Measurements from ENCODE around the gene BCL2L11.

BCL2L11 gene

GRCh38 chr2:111205774-111206173, 85.1 kb downstream of the BCL2L11 start:
- no peak for TF ChIP-seq CTCF (IDR thresholded peaks at IDR 0.05; ENCODE audit: borderline replicate concordance, control extremely low read depth, extremely low read depth, insufficient read depth, missing control alignments)
- no peak for DNase-seq (ENCODE audit: low spot score)
- in situ Hi-C loops (cut with MboI; ENCODE audit: low sequenced_read_pairs, unreplicated experiment) = no loop called here

- in situ Hi-C loops (cut with MboI; ENCODE audit: low sequenced_read_pairs, unreplicated experiment) = no loop called here
- no peak for TF ChIP-seq CTCF (IDR thresholded peaks at IDR 0.05; ENCODE audit: borderline replicate concordance, control extremely low read depth, extremely low read depth, insufficient read depth, missing control alignments)
Measured at GRCh38 chr2:111207851-111208250, 87.1 kb downstream of the BCL2L11 start.

GRCh38 chr2:111208639-111209038, 87.9 kb downstream of the BCL2L11 start:
- no peak for TF ChIP-seq CTCF (IDR thresholded peaks at IDR 0.05; ENCODE audit: borderline replicate concordance, control extremely low read depth, extremely low read depth, insufficient read depth, missing control alignments)
- in situ Hi-C loops (cut with MboI; ENCODE audit: low sequenced_read_pairs, unreplicated experiment) = no loop called here
- no peak for DNase-seq (ENCODE audit: low spot score)

More at GRCh38 chr2:111207851-111208250, 87.1 kb downstream of the BCL2L11 start:
- DNase-seq (ENCODE audit: low spot score) = no peak

GRCh38 chr2:111209045-111209514, 88.4 kb downstream of the BCL2L11 start:
- TF ChIP-seq CTCF (IDR thresholded peaks at IDR 0.05; ENCODE audit: borderline replicate concordance, control extremely low read depth, extremely low read depth, insufficient read depth, missing control alignments) = no peak
- in situ Hi-C loops (cut with MboI; ENCODE audit: low sequenced_read_pairs, unreplicated experiment) = no loop called here
- no peak for DNase-seq (ENCODE audit: low spot score)

GRCh38 chr2:111210036-111210435, 89.3 kb downstream of the BCL2L11 start:
- no peak for TF ChIP-seq CTCF (IDR thresholded peaks at IDR 0.05; ENCODE audit: borderline replicate concordance, control extremely low read depth, extremely low read depth, insufficient read depth, missing control alignments)
- in situ Hi-C loops (cut with MboI; ENCODE audit: low sequenced_read_pairs, unreplicated experiment) = no loop called here
- no peak for DNase-seq (ENCODE audit: low spot score)

GRCh38 chr2:111213877-111214276, 93.2 kb downstream of the BCL2L11 start:
- DNase-seq (ENCODE audit: low spot score) = no peak
- in situ Hi-C loops (cut with MboI; ENCODE audit: low sequenced_read_pairs, unreplicated experiment) = no loop called here
- TF ChIP-seq CTCF (IDR thresholded peaks at IDR 0.05; ENCODE audit: borderline replicate concordance, control extremely low read depth, extremely low read depth, insufficient read depth, missing control alignments) = no peak

All from GM13976 (cell line).